HCT116 (cell line): Measurements from ENCODE around the gene AUTS2. TPM values are rescaled to one million over a fixed set of nuclear protein-coding genes. Genes with fewer than 3 reads are reported as not detected.

Experiments used
- ATAC-seq: fragments of 200-7000 bp; cut with Tn5 transposase; 2 replicates; pipeline ENCODE4 v1.9.1; 2020; ENCODE audit warnings: mild to moderate bottlenecking, moderate library complexity
- BruUV-seq: library from RNA; stranded (reverse); fragments of 400-500 nt; replicated peaks from 2 replicates; lab custom pipeline; 2021; lab: Mats Ljungman, UMichigan
- CTCF ChIA-PET: fragments of 300-600 bp; sonication (Branson Sonifier 250); formaldehyde crosslinking; loops from one replicate; lab custom pipeline; 2021; ENCODE audit warnings: antibody characterized with exemption; lab: Charles Lee
- POLR2A ChIA-PET: fragments of 300-600, 350-600 bp; sonication (Branson Sonifier 250); formaldehyde crosslinking; loops from one replicate; lab custom pipeline; 2021; ENCODE audit warnings: antibody characterized with exemption; lab: Charles Lee
- RAD21 ChIA-PET, 2 experiments: fragments of 300-600 bp; sonication (Branson Sonifier 250); formaldehyde crosslinking; loops; one replicate each; lab custom pipeline; 2023; ENCODE audit warnings: low total read pairs in 2 of 2; ENCODE audit not compliant: uncharacterized antibody in 2 of 2, unreplicated experiment in 2 of 2, low non-redundant PET in 1 of 2; lab: Charles Lee
- DNase-seq: peaks from one replicate; pipeline ENCODE4 v3.0.0-alpha.2; 2010; ENCODE audit warnings: low read depth, low spot score
- H2AFZ ChIP-seq: fragments of 200-600 bp; shearing (Covaris generic), sonication (generic); 2 replicates; pipeline ENCODE4 v1.6.1; 2017; ENCODE audit warnings: low read depth, mixed run types, mixed read lengths, antibody characterized with exemption, low read length; ENCODE audit not compliant: poor library complexity, severe bottlenecking
- H3K27ac ChIP-seq: 2 replicates; pipeline ENCODE4 v1.5.1; 2012; ENCODE audit warnings: low read depth, low read length
- H3K27me3 ChIP-seq: fragments of 200-600 bp; sonication (generic); 2 replicates; pipeline ENCODE4 v1.6.1; 2016; ENCODE audit warnings: mixed run types, low read length, mixed read lengths; ENCODE audit not compliant: insufficient read depth
- H3K36me3 ChIP-seq, 2 experiments: fragments of 200-500 bp in 1 of 2; fragments of 200-600 bp in 1 of 2; sonication (Bioruptor generic) in 1 of 2; sonication (generic) in 1 of 2; 2 replicates each; pipeline versions ENCODE4 v1.5.1 to v1.6.1; 2014 to 2016; ENCODE audit warnings: low read length in 2 of 2, inconsistent platforms in 1 of 2, mixed read lengths in 1 of 2, mixed run types in 1 of 2; ENCODE audit not compliant: insufficient read depth in 2 of 2, control insufficient read depth in 1 of 2
- H3K4me1 ChIP-seq, 2 experiments: fragments of 200-600 bp in 1 of 2; sonication (generic) in 1 of 2; 2 replicates each; pipeline versions ENCODE4 v1.5.1 to v1.6.1; 2012 to 2017; ENCODE audit warnings: low read length in 2 of 2, inconsistent platforms in 1 of 2, mild to moderate bottlenecking in 1 of 2, mixed read lengths in 1 of 2, mixed run types in 1 of 2, moderate library complexity in 1 of 2; ENCODE audit not compliant: insufficient read depth in 2 of 2, control insufficient read depth in 1 of 2
- H3K4me2 ChIP-seq: fragments of 200-600 bp; sonication (generic); 2 replicates; pipeline ENCODE4 v1.6.1; 2017; ENCODE audit warnings: mixed run types, low read length, mixed read lengths
- H3K4me3 ChIP-seq, 2 experiments: fragments of 200-600 bp in 1 of 2; sonication (generic) in 1 of 2; replicated peaks in 1 of 2; 2 replicates each; pipeline ENCODE4 v1.5.1; 2011 to 2016; ENCODE audit warnings: low read length in 2 of 2, control low read depth in 1 of 2, low read depth in 1 of 2, mild to moderate bottlenecking in 1 of 2, mixed read lengths in 1 of 2, mixed run types in 1 of 2
- H3K79me2 ChIP-seq: fragments of 200-600 bp; sonication (generic); 2 replicates; pipeline ENCODE4 v1.6.1; 2017; ENCODE audit warnings: mild to moderate bottlenecking, mixed run types, low read length, moderate library complexity, mixed read lengths; ENCODE audit not compliant: insufficient read depth
- H3K9ac ChIP-seq: fragments of 200-600 bp; sonication (generic); 2 replicates; pipeline ENCODE4 v1.6.1; 2016; ENCODE audit warnings: low read length, mixed read lengths
- H3K9me2 ChIP-seq: fragments of 200-600 bp; sonication (generic), shearing (Covaris generic); 2 replicates; pipeline ENCODE4 v1.6.1; 2017; ENCODE audit warnings: mixed run types, mild to moderate bottlenecking, moderate library complexity; ENCODE audit not compliant: insufficient read depth
- H3K9me3 ChIP-seq, 2 experiments: fragments of 200-500 bp in 1 of 2; fragments of 200-600 bp in 1 of 2; sonication (Bioruptor generic) in 1 of 2; sonication (generic) in 1 of 2; 2 replicates each; pipeline ENCODE4 v1.6.1; 2014 to 2017; ENCODE audit warnings: low read length in 2 of 2, mixed read lengths in 2 of 2, inconsistent platforms in 1 of 2, low read depth in 1 of 2, mild to moderate bottlenecking in 1 of 2, mixed run types in 1 of 2, moderate library complexity in 1 of 2; ENCODE audit not compliant: control insufficient read depth in 1 of 2, insufficient read depth in 1 of 2
- H4K20me1 ChIP-seq: fragments of 200-600 bp; sonication (generic), shearing (Covaris generic); 2 replicates; pipeline ENCODE4 v1.6.1; 2017; ENCODE audit warnings: mixed run types, mild to moderate bottlenecking, moderate library complexity; ENCODE audit not compliant: insufficient read depth
- ATF3 ChIP-seq: IDR thresholded peaks from 2 replicates; pipeline ENCODE4 v1.6.1; 2012
- CBX3 ChIP-seq: IDR thresholded peaks from 2 replicates; pipeline ENCODE4 v1.6.1; 2012; ENCODE audit warnings: low read depth
- CEBPB ChIP-seq: IDR thresholded peaks from 2 replicates; pipeline ENCODE4 v1.6.1; 2012; ENCODE audit warnings: low read depth
- ELF1 ChIP-seq: IDR thresholded peaks from 2 replicates; pipeline ENCODE4 v1.6.1; 2012; ENCODE audit warnings: low read depth, borderline replicate concordance
- EZH2phosphoT487 ChIP-seq: fragments of 200-600 bp; IDR thresholded peaks from 2 replicates; pipeline ENCODE4 v1.6.1; 2018; ENCODE audit warnings: antibody characterized with exemption, borderline replicate concordance
- JUND ChIP-seq: IDR thresholded peaks from 2 replicates; pipeline ENCODE4 v1.6.1; 2012
- MAX ChIP-seq: IDR thresholded peaks from 2 replicates; pipeline ENCODE4 v1.6.1; 2012
- POLR2A ChIP-seq: IDR thresholded peaks from 2 replicates; pipeline ENCODE4 v1.7.0; 2011; ENCODE audit warnings: borderline replicate concordance; ENCODE audit not compliant: insufficient read depth, insufficient read length; ENCODE audit errors: extremely low read depth
- POLR2AphosphoS5 ChIP-seq: IDR thresholded peaks from 2 replicates; pipeline ENCODE4 v1.6.1; 2011; ENCODE audit warnings: mild to moderate bottlenecking, low read depth, low read length, moderate library complexity
- RAD21 ChIP-seq: IDR thresholded peaks from 2 replicates; pipeline ENCODE4 v1.6.1; 2012; ENCODE audit warnings: low read depth, mild to moderate bottlenecking
- REST ChIP-seq: IDR thresholded peaks from 2 replicates; pipeline ENCODE4 v1.6.1; 2012; ENCODE audit warnings: low read depth
- TCF7L2 ChIP-seq: IDR thresholded peaks from 2 replicates; pipeline ENCODE4 v1.7.0; 2011; ENCODE audit warnings: borderline replicate concordance, inconsistent platforms; ENCODE audit not compliant: insufficient read depth, insufficient read length; ENCODE audit errors: extremely low read depth
- YY1 ChIP-seq: IDR thresholded peaks from 2 replicates; pipeline ENCODE4 v1.6.1; 2011; ENCODE audit warnings: low read length, low read depth, moderate library complexity, mild to moderate bottlenecking; ENCODE audit not compliant: insufficient replicate concordance; ENCODE audit errors: extremely low read depth
- ZBTB33 ChIP-seq: IDR thresholded peaks from 2 replicates; pipeline ENCODE4 v1.6.1; 2011; ENCODE audit warnings: mild to moderate bottlenecking, low read length, moderate library complexity; ENCODE audit not compliant: insufficient replicate concordance; ENCODE audit errors: extremely low read depth
- ZFX ChIP-seq: fragments of 450-650 bp; IDR thresholded peaks from 2 replicates; pipeline ENCODE4 v1.6.1; 2017
- intact Hi-C: fragments of 100-400 bp; cut with micrococcal nuclease; formaldehyde crosslinking; loops from 2 replicates; pipeline ENCODE4 v1.10.0; 2022
- total RNA-seq: library from RNA; stranded (reverse); gene quantifications from one replicate; pipeline ENCODE4 v1.2.1, GENCODE V29; 2021; ENCODE audit not compliant: unreplicated experiment

The AUTS2 gene
- total RNA-seq, 1 experiment from 2014 or later = 0.93 TPM

- no peaks in the 10 kb centered on the region for H3K36me3 ChIP-seq
- no peak overlapping the region for H3K27ac ChIP-seq
- ChIA-PET POLR2A (no interaction called here), RAD21 (no interaction called here), CTCF (no interaction called here)
- H4K20me1 ChIP-seq = no peaks in the 10 kb centered on the region
- H3K4me3 ChIP-seq = no peak overlapping the region
- no peak overlapping the region for H3K9ac ChIP-seq
- H3K27me3 ChIP-seq = no peaks in the 10 kb centered on the region
- no peaks in the 10 kb centered on the region for H3K4me1 ChIP-seq
- no peaks in the 10 kb centered on the region for H3K79me2 ChIP-seq
- ATAC-seq (no peak), DNase-seq (no peak)
- no peak overlapping the region for H3K4me2 ChIP-seq
- no peaks in the 10 kb centered on the region; a peak in 2 of 4 replicates for H3K9me3 ChIP-seq
- no peak for TF ChIP-seq POLR2A
- TF ChIP-seq ZBTB33 = no peak
- TF ChIP-seq EZH2phosphoT487 = no peak
- TF ChIP-seq JUND = no peak
- TF ChIP-seq ELF1 = no peak
- TF ChIP-seq YY1 = no peak
- TF ChIP-seq MAX = no peak
- H2AFZ ChIP-seq = no peak overlapping the region
- no peaks in the 10 kb centered on the region for H3K9me2 ChIP-seq
- intact Hi-C loops = no loop called here
- no TSS peak for BruUV-seq
Measured at GRCh38 chr7:70830426-70830825, 1232.2 kb downstream of the AUTS2 start.

- Histone ChIP-seq H3K4me2 (no peak overlapping the region), H3K9me2 (no peaks in the 10 kb centered on the region), H2AFZ (no peak overlapping the region), H3K79me2 (no peaks in the 10 kb centered on the region), H3K36me3 (no peaks in the 10 kb centered on the region), H3K27ac (no peak overlapping the region), H3K4me3 (no peak overlapping the region), H3K27me3 (no peaks in the 10 kb centered on the region), H3K9ac (no peak overlapping the region), H3K9me3 (peaks cover 0 to 5% of the 10 kb centered on the region in 2 experiments; a peak in 2 of 4 replicates), H4K20me1 (no peaks in the 10 kb centered on the region), H3K4me1 (no peaks in the 10 kb centered on the region)
- ATAC-seq (no peak), DNase-seq (no peak)
- ChIA-PET CTCF (no interaction called here), RAD21 (no interaction called here), POLR2A (no interaction called here)
- BruUV-seq = no TSS peak
- intact Hi-C loops = no loop called here
- TF ChIP-seq TCF7L2 = no peak
- TF ChIP-seq ATF3 = no peak
- TF ChIP-seq POLR2AphosphoS5 = no peak
- TF ChIP-seq REST = no peak
- no peak for TF ChIP-seq RAD21
- TF ChIP-seq CBX3 = no peak
- TF ChIP-seq CEBPB = no peak
- TF ChIP-seq EZH2phosphoT487 = no peak
- TF ChIP-seq ZFX = no peak
Measured at GRCh38 chr7:70833726-70834125, 1235.5 kb downstream of the AUTS2 start.
